Measurements from ENCODE around the gene IL22RA1.

DNA sequence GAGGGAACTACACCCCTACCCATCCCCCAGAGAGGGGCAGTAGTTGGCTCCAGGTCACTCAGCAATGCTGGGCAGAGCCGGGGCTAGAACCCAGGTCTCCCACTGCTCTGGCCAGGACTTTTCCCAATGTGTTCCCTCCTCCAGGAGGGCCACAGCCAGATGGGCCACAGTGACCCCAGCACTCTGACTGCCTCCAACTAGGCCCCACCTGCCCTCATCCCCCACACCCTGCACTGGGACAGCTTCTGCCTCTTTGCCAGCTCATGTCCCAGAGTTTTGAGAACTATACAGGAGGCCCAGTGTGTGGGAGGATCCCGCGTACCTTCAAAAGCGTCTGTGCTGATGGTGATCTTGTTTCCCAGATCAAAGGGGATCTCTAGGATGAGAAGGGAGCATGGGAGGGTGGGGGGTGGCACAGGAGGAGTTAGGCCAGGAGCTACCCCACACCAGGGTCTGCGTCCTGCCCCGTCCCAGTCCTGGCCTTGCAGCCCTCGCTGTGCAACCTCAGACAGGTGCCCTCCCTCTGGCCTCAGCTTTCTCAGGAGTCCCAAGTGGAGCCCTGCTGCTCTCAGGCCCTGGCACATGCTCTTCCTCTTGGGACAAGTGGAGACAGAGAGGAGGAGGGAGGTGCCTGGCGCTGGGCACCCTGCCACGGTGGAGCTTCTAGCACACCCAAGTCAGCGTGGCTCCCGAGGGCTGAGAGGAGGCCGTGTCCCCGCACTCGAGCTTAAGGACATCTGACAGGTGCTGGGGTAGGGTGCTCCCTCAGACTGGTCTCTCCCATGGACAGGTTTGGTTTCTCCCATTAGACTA lies 53.0 kb downstream of the IL22RA1 start:
- no peak for TF ChIP-seq ZFX (IDR thresholded peaks at IDR 0.05)
- TF ChIP-seq, protein P1, sequence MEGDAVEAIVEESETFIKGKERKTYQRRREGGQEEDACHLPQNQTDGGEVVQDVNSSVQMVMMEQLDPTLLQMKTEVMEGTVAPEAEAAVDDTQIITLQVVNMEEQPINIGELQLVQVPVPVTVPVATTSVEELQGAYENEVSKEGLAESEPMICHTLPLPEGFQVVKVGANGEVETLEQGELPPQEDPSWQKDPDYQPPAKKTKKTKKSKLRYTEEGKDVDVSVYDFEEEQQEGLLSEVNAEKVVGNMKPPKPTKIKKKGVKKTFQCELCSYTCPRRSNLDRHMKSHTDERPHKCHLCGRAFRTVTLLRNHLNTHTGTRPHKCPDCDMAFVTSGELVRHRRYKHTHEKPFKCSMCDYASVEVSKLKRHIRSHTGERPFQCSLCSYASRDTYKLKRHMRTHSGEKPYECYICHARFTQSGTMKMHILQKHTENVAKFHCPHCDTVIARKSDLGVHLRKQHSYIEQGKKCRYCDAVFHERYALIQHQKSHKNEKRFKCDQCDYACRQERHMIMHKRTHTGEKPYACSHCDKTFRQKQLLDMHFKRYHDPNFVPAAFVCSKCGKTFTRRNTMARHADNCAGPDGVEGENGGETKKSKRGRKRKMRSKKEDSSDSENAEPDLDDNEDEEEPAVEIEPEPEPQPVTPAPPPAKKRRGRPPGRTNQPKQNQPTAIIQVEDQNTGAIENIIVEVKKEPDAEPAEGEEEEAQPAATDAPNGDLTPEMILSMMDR (conservative IDR thresholded peaks at IDR 0.05): no peak

All from C4-2B (cell line).